ENCODE data around the gene ST7.

DNA sequence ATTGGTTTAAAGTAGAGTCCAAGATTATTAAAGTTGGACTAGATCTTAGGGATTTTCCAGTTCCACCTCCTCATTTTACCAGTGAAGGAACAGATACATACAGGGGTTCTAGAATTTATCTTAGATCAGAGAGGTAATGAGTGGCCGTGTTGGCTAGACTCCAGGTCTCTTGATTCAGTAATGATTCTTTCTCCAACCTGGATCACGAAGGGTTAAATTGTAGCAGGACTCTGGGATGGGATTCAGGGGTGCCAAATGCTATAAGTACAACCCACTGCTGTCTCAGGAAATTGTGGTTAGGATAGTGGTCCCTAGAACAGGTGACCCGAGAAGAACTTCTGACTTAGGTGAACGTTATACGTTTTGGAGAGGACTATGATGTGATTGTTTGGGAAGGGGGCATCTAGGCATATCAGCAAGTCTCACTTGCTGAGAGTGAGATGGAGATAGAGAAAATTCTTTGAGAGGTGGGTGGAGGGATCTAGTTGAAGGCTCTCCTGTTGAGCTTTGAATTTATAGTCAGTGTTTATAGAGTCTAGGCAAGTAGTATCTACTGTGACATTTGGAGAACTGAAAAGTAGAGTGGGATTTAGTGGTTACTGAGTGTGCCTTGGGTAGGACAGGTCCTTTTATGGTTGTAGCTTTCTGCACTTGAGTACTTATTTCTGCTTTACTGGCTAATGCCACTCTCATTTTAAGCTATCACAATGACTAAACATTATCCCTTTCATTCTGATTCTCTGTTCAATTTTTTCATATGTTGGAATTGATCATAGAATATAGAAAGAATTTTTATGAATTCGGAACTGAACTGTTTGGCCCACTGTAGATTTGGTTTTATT lies 58.3 kb downstream of the ST7 start:
- TF ChIP-seq, protein P1, sequence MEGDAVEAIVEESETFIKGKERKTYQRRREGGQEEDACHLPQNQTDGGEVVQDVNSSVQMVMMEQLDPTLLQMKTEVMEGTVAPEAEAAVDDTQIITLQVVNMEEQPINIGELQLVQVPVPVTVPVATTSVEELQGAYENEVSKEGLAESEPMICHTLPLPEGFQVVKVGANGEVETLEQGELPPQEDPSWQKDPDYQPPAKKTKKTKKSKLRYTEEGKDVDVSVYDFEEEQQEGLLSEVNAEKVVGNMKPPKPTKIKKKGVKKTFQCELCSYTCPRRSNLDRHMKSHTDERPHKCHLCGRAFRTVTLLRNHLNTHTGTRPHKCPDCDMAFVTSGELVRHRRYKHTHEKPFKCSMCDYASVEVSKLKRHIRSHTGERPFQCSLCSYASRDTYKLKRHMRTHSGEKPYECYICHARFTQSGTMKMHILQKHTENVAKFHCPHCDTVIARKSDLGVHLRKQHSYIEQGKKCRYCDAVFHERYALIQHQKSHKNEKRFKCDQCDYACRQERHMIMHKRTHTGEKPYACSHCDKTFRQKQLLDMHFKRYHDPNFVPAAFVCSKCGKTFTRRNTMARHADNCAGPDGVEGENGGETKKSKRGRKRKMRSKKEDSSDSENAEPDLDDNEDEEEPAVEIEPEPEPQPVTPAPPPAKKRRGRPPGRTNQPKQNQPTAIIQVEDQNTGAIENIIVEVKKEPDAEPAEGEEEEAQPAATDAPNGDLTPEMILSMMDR (IDR thresholded peaks at IDR 0.05), result no peak
- TF ChIP-seq POLR2AphosphoS5 (IDR thresholded peaks at IDR 0.05), result no peak
